ENCODE data around the gene HSD17B13.
"Not testable (repeated sequence)": the region's sequence is repeated elsewhere in the genome, so short reads cannot be mapped to it uniquely, and the experiment has no call there.

Gene HSD17B13

GRCh38 chr4:87316961-87317360 is 5.7 kb downstream of the HSD17B13 start:
- DNase-seq, result no peak

GRCh38 chr4:87315000-87315399 is 7.7 kb downstream of the HSD17B13 start:
- DNase-seq, result not testable (repeated sequence)

GRCh38 chr4:87313756-87314155 is 8.9 kb downstream of the HSD17B13 start:
- no peak for DNase-seq

GRCh38 chr4:87311684-87312083 is 11.0 kb downstream of the HSD17B13 start:
- DNase-seq, result no peak

GRCh38 chr4:87310691-87311335 is 11.9 kb downstream of the HSD17B13 start:
- no peak for DNase-seq

- no peak for DNase-seq
Observed at GRCh38 chr4:87309625-87310024, 13.1 kb downstream of the HSD17B13 start.

- no peak for DNase-seq
Observed at GRCh38 chr4:87306056-87306455, 16.6 kb downstream of the HSD17B13 start.

GRCh38 chr4:87305562-87305961 is 17.1 kb downstream of the HSD17B13 start:
- no peak for DNase-seq

- no peak for DNase-seq
Observed at GRCh38 chr4:87304745-87305432, 17.8 kb downstream of the HSD17B13 start.

- no peak for DNase-seq
Observed at GRCh38 chr4:87299898-87300297, 22.8 kb downstream of the HSD17B13 start.

GRCh38 chr4:87298362-87298761 is 24.3 kb downstream of the HSD17B13 start:
- DNase-seq, result no peak

- DNase-seq, result not testable (repeated sequence)
Observed at GRCh38 chr4:87294911-87295310, 27.8 kb downstream of the HSD17B13 start.

- DNase-seq, result not testable (repeated sequence)
Observed at GRCh38 chr4:87293889-87294288, 28.8 kb downstream of the HSD17B13 start.

GRCh38 chr4:87286970-87287369 is 35.7 kb downstream of the HSD17B13 start:
- DNase-seq, result no peak

- DNase-seq, result not testable (repeated sequence)
Observed at GRCh38 chr4:87284268-87284667, 38.4 kb downstream of the HSD17B13 start.

GRCh38 chr4:87283151-87283550 is 39.5 kb downstream of the HSD17B13 start:
- DNase-seq, result no peak

- DNase-seq, result no peak
Observed at GRCh38 chr4:87281603-87282002, 41.1 kb downstream of the HSD17B13 start.

- DNase-seq, result no peak
Observed at GRCh38 chr4:87278335-87278794, 44.3 kb downstream of the HSD17B13 start.

GRCh38 chr4:87275311-87275710 is 47.4 kb downstream of the HSD17B13 start:
- DNase-seq, result no peak

GRCh38 chr4:87274803-87275202 is 47.9 kb downstream of the HSD17B13 start:
- DNase-seq, result no peak

GRCh38 chr4:87274327-87274726 is 48.4 kb downstream of the HSD17B13 start:
- DNase-seq, result no peak

GRCh38 chr4:87270825-87271224 is 51.9 kb downstream of the HSD17B13 start:
- DNase-seq, result peak in 1 of 56 donors; percentile 0

GRCh38 chr4:87270144-87270543 is 52.5 kb downstream of the HSD17B13 start:
- peak in 27 of 56 donors; percentile 0 to 56 (median 15) for DNase-seq
